ENCODE results near the gene HTR2B.

- no peak for TF ChIP-seq CTCF (conservative IDR thresholded peaks at IDR 0.05)
- no peak for TF ChIP-seq ZFX (IDR thresholded peaks at IDR 0.05)
Measured at GRCh38 chr2:231059756-231060155, 65.1 kb downstream of the HTR2B start.
